GM12892 (cell line): Measurements from ENCODE around the gene CFAP251.

Source experiments
- POLR2A ChIP-seq: IDR thresholded peaks from 2 replicates; pipeline ENCODE4 v1.6.1; 2011; ENCODE audit warnings: low read depth, low read length, control low read depth
- POLR2AphosphoS5 ChIP-seq: IDR thresholded peaks from 2 replicates; pipeline ENCODE4 v1.6.1; 2011; ENCODE audit warnings: low read depth, low read length, control low read depth
- TAF1 ChIP-seq: IDR thresholded peaks from 2 replicates; pipeline ENCODE4 v1.6.1; 2011; ENCODE audit warnings: low read depth, mild to moderate bottlenecking, control low read depth, low read length, borderline replicate concordance

DNA sequence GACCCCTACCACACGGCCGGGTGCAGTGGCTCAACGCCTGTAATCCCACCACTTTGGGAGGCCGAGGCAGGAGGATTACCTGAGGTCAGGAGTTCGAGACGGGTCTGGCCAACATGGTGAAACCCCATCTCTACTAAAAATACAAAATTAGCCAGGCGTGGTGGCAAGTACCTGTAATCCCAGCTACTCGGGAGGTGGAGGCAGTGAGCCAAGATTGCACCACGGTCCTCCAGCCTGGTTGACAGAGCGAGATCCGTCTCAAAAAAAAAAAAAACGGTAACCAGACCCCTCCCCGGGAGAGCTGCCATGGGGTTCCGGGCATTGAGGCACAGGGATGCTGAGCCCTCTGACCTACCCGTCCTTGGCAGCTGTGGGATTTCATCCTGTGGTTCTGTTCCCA is 125.1 kb downstream of the CFAP251 start:
- TF ChIP-seq POLR2A: no peak
- TF ChIP-seq POLR2AphosphoS5: no peak
- TF ChIP-seq TAF1: no peak
